ENCODE data around the gene MCM3AP.
A peak's percentile ranks its signal among the peaks of the same experiment; 100 is the strongest.

MCM3AP gene

DNA sequence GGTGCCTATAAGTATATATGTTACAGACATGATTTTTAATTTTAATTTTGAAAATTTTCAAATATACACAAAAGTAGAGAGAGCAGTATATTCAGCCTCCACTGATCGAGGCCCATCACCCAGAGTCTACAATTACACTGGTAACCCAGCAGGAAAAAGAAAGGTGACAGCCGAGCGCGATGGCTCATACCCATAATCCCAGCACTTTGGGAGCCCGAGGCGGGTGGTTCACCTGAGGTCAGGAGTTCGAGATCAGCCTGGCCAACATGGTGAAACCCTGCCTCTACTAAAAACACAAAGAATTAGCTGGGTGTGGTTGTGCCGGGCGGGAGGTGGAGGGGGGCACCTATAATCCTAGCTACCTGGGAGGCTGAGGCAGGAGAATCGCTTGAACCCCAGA is 2.1 kb upstream of the MCM3AP start (continued):
- TF ChIP-seq, protein P1, sequence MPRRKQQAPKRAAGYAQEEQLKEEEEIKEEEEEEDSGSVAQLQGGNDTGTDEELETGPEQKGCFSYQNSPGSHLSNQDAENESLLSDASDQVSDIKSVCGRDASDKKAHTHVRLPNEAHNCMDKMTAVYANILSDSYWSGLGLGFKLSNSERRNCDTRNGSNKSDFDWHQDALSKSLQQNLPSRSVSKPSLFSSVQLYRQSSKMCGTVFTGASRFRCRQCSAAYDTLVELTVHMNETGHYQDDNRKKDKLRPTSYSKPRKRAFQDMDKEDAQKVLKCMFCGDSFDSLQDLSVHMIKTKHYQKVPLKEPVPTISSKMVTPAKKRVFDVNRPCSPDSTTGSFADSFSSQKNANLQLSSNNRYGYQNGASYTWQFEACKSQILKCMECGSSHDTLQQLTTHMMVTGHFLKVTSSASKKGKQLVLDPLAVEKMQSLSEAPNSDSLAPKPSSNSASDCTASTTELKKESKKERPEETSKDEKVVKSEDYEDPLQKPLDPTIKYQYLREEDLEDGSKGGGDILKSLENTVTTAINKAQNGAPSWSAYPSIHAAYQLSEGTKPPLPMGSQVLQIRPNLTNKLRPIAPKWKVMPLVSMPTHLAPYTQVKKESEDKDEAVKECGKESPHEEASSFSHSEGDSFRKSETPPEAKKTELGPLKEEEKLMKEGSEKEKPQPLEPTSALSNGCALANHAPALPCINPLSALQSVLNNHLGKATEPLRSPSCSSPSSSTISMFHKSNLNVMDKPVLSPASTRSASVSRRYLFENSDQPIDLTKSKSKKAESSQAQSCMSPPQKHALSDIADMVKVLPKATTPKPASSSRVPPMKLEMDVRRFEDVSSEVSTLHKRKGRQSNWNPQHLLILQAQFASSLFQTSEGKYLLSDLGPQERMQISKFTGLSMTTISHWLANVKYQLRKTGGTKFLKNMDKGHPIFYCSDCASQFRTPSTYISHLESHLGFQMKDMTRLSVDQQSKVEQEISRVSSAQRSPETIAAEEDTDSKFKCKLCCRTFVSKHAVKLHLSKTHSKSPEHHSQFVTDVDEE (CRISPR knock-in tag; IDR thresholded peaks at IDR 0.05), result no peak
- TF ChIP-seq PPARA (CRISPR knock-in tag; IDR thresholded peaks at IDR 0.05; ENCODE audit: borderline replicate concordance) (no peak), ESRRG (CRISPR knock-in tag; IDR thresholded peaks at IDR 0.05) (no peak), OSR1 (CRISPR knock-in tag; IDR thresholded peaks at IDR 0.05) (no peak), ZNF70 (CRISPR knock-in tag; IDR thresholded peaks at IDR 0.05) (no peak), BACH2 (CRISPR knock-in tag; IDR thresholded peaks at IDR 0.05; ENCODE audit: borderline replicate concordance) (no peak), ISL1 (CRISPR knock-in tag; IDR thresholded peaks at IDR 0.05) (no peak)

DNA sequence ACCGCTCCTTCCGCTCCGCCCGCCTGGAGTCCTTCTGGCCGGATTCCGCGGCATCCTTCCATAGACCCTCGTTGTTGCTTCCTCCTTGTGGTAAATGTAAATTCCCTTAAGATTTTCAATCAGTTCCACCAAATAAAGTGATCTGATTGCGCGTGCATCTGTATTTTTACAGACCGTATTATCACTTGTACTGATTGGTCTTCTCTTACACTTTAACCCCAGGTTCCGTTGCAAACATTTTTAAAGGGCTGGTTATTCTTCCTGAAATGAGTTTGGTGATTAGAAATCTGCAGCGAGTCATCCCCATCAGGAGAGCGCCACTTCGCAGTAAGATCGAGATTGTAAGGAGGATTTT is 1.2 kb upstream of the MCM3AP start:
- no peak for TF ChIP-seq TOX (CRISPR knock-in tag; IDR thresholded peaks at IDR 0.05; ENCODE audit: borderline replicate concordance)
- peak; percentile 2; the same call in 1 of the 3 replicates for ATAC-seq

DNA sequence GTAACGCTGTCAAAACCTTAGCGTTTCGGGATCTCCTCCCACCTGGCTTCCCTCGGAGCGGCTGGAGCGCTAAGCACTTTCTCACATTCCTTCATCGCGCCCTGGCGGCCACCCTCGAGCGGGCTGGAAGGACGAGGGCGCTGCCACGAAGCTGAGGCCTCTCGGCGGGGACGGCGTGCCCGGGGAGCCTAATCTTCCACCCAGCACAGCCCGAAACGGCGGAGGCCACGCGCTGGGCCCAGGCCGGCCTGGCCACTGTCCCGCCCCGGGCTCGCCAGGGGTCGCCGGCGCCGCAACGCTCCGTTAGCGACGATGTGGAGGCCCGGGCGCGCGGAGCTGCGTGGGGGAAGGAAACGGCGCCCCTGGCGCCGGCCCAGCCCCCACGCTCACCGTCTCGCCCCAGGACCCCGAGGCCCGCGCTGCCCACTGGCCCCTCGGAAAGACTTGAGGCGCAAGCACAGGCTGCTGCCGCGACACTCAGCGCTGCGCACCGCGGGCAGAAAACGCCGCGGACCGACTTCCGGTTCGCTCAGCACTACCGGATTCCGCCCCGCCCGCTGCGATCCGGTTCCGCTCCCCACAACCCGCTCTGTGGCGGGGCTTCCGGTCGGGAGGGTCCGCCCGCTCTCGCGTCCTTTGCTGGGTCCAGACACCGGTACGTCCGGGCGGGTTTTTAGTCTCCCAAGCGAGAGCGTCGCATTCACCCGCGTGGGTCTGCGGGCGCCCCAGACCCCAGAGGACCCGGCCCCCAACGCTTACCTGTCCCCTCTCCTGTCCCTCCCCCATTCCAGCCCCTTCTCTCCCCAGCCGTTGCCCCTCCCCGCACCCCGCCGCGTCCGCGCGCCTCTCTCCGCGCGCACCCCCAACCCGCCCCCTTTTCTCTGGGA is 593 bp upstream of the MCM3AP start, which contains the start of gene YBEY:
Gene YBEY, plus strand, starts transcription at position 582 of the 887 bp plus-strand sequence. CDS start 572 bp downstream, outside the sequence.
- TF ChIP-seq ZFP3 (CRISPR knock-in tag; IDR thresholded peaks at IDR 0.05), result no peak
- TF ChIP-seq ZNF8 (CRISPR knock-in tag; IDR thresholded peaks at IDR 0.05), result no peak
- no peak for TF ChIP-seq ZNF70 (CRISPR knock-in tag; IDR thresholded peaks at IDR 0.05)
- no peak for TF ChIP-seq BACH2 (CRISPR knock-in tag; IDR thresholded peaks at IDR 0.05; ENCODE audit: borderline replicate concordance)
- no peak for TF ChIP-seq PPARA (CRISPR knock-in tag; IDR thresholded peaks at IDR 0.05; ENCODE audit: borderline replicate concordance)
- no peak for TF ChIP-seq TOX (CRISPR knock-in tag; IDR thresholded peaks at IDR 0.05; ENCODE audit: borderline replicate concordance)
- TF ChIP-seq ZC3H10 (CRISPR knock-in tag; IDR thresholded peaks at IDR 0.05), result no peak
- ATAC-seq, result peak; percentile 98

DNA sequence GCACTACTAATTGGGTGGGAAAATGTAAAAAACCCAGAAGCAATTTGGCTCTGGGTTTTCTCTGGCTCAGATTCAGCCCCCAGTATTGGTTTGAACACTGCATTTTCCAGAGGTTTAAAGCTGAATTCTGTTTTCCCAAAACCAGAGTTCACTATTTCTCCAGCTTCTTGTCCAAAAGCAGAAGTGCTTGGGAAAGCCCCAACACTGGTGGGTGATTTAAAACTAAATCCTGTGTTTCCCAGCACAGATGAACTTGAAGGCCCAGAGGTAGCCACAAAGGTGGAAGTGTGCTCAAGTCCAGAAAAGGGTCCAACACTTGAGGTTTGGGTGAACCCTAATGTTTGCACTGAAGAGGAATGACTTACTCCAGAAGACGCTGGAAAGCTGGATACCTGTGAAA is 678 bp downstream of the MCM3AP start:
- ATAC-seq, result no peak
- TF ChIP-seq, protein P2, sequence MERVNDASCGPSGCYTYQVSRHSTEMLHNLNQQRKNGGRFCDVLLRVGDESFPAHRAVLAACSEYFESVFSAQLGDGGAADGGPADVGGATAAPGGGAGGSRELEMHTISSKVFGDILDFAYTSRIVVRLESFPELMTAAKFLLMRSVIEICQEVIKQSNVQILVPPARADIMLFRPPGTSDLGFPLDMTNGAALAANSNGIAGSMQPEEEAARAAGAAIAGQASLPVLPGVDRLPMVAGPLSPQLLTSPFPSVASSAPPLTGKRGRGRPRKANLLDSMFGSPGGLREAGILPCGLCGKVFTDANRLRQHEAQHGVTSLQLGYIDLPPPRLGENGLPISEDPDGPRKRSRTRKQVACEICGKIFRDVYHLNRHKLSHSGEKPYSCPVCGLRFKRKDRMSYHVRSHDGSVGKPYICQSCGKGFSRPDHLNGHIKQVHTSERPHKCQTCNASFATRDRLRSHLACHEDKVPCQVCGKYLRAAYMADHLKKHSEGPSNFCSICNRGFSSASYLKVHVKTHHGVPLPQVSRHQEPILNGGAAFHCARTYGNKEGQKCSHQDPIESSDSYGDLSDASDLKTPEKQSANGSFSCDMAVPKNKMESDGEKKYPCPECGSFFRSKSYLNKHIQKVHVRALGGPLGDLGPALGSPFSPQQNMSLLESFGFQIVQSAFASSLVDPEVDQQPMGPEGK (CRISPR knock-in tag; IDR thresholded peaks at IDR 0.05; ENCODE audit: borderline replicate concordance), result no peak
- no peak for TF ChIP-seq ZFP30 (CRISPR knock-in tag; IDR thresholded peaks at IDR 0.05)
- TF ChIP-seq OSR1 (CRISPR knock-in tag; IDR thresholded peaks at IDR 0.05), result no peak
- no peak for TF ChIP-seq ESRRG (CRISPR knock-in tag; IDR thresholded peaks at IDR 0.05)
- no peak for TF ChIP-seq ZNF565 (CRISPR knock-in tag; conservative IDR thresholded peaks at IDR 0.05; ENCODE audit: low read depth)
- TF ChIP-seq, protein P1 (CRISPR knock-in tag; IDR thresholded peaks at IDR 0.05), result no peak
- TF ChIP-seq ZNF8 (CRISPR knock-in tag; IDR thresholded peaks at IDR 0.05), result no peak
- TF ChIP-seq ZNF70 (CRISPR knock-in tag; IDR thresholded peaks at IDR 0.05), result no peak
- TF ChIP-seq CSDC2 (CRISPR knock-in tag; IDR thresholded peaks at IDR 0.05), result no peak

DNA sequence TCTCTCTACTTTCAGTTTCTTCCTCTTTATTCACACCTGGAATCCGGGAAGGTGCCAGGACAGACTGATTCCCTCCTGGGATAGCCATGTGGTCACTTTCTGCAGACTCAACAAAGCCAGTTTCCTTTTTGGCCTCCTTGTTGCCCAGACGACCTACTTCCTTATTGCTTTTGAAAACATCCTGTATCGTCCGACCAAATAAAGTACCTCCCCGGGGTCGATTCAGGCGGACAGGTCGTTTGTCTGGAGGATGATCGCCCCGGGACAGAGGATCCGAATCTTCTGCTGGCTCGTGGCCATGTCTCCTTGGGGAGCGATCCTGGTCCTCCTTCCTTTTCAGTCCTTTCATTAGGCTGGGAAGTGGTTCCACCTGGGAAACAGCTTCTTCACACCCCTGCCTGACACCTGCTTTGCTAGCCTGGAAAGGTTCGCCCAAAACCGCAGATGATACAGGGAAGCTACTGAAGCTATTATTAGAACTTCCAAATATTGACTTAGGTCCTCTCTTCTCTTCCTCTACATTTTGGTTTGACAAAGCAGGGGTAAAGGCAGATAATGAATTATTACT is 1.2 kb downstream of the MCM3AP start:
- no peak for ATAC-seq
- TF ChIP-seq, protein P1 (CRISPR knock-in tag; IDR thresholded peaks at IDR 0.05), result no peak
- no peak for TF ChIP-seq TOX (CRISPR knock-in tag; IDR thresholded peaks at IDR 0.05; ENCODE audit: borderline replicate concordance)
- no peak for TF ChIP-seq SNAI2 (CRISPR knock-in tag; IDR thresholded peaks at IDR 0.05)
- no peak for TF ChIP-seq ARNTL (CRISPR knock-in tag; IDR thresholded peaks at IDR 0.05; ENCODE audit: borderline replicate concordance, low read depth)
- TF ChIP-seq ZC3H10 (CRISPR knock-in tag; IDR thresholded peaks at IDR 0.05), result no peak
- TF ChIP-seq, protein P3, sequence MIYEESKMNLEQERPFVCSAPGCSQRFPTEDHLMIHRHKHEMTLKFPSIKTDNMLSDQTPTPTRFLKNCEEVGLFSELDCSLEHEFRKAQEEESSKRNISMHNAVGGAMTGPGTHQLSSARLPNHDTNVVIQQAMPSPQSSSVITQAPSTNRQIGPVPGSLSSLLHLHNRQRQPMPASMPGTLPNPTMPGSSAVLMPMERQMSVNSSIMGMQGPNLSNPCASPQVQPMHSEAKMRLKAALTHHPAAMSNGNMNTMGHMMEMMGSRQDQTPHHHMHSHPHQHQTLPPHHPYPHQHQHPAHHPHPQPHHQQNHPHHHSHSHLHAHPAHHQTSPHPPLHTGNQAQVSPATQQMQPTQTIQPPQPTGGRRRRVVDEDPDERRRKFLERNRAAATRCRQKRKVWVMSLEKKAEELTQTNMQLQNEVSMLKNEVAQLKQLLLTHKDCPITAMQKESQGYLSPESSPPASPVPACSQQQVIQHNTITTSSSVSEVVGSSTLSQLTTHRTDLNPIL (CRISPR knock-in tag; IDR thresholded peaks at IDR 0.05; ENCODE audit: low read depth), result no peak
- TF ChIP-seq ESRRG (CRISPR knock-in tag; IDR thresholded peaks at IDR 0.05), result no peak
